GM12878 (cell line): ENCODE data around the gene OSM. TPM values are rescaled to one million over a fixed set of nuclear protein-coding genes. Genes with fewer than 3 reads are reported as not detected.

Source experiments
- JUND ChIP-seq: IDR thresholded peaks from 2 replicates; pipeline ENCODE4 v1.6.1; 2012; ENCODE audit warnings: low read depth, mild to moderate bottlenecking, low read length, improper control_type of control experiment, moderate library complexity
- KLF5 ChIP-seq: fragments of 450-650 bp; IDR thresholded peaks from 2 replicates; pipeline ENCODE4 v1.6.1; 2014; ENCODE audit warnings: mild to moderate bottlenecking; ENCODE audit not compliant: partially characterized antibody
- MTA3 ChIP-seq: IDR thresholded peaks from 2 replicates; pipeline ENCODE4 v1.6.1; 2012; ENCODE audit warnings: low read length, inconsistent platforms, borderline replicate concordance
- PAX8 ChIP-seq: fragments of 450-650 bp; IDR thresholded peaks from 2 replicates; pipeline ENCODE4 v1.6.1; 2017; ENCODE audit warnings: mild to moderate bottlenecking, moderate library complexity
- PML ChIP-seq: IDR thresholded peaks from 2 replicates; pipeline ENCODE4 v1.6.1; 2012; ENCODE audit warnings: low read length, inconsistent platforms
- ZBED1 ChIP-seq: IDR thresholded peaks from 2 replicates; pipeline ENCODE4 v1.6.1; 2016; ENCODE audit warnings: borderline replicate concordance
- ZNF274 ChIP-seq: IDR thresholded peaks from one replicate; pipeline ENCODE4 v1.8.0; 2011; ENCODE audit not compliant: insufficient read length, insufficient read depth
- polyA plus RNA-seq, 11 experiments: library from polyadenylated mRNA; depleted of rRNA in 4 of 11; unstranded in 6 of 11; stranded (reverse) in 5 of 11; fragments of >200 nt; fragmentation: Nextera tagmentation in 4 of 11; fragmentation: Illumina TruSeq in 1 of 11; extraction: Ambion mirVana in 4 of 11; extraction: Trizol in 1 of 11; gene quantifications; 1 replicate in 1 of 11; 2 replicates in 10 of 11; pipeline versions ENCODE4 v1.2.1 to v1.2.3, GENCODE V29; 2011 to 2016; ENCODE audit warnings: inconsistent platforms in 2 of 11, missing spikeins in 2 of 11, low read depth in 1 of 11
- total RNA-seq, 4 experiments: library from RNA; depleted of rRNA in 3 of 4; stranded (reverse); fragments of >200 nt in 3 of 4; fragmentation: Illumina TruSeq in 1 of 4; extraction: Trizol in 1 of 4; gene quantifications; 2 replicates each; pipeline versions ENCODE4 v1.2.1 to v1.2.3, GENCODE V29; 2013 to 2021
- TF ChIP-seq, protein P1 (sequence below): fragments of 450-650 bp; IDR thresholded peaks from 2 replicates; pipeline ENCODE4 v1.6.1; 2017; ENCODE audit warnings: mild to moderate bottlenecking
- TF ChIP-seq, protein P2 (sequence below): fragments of 450-650 bp; IDR thresholded peaks from 2 replicates; pipeline ENCODE4 v1.6.1; 2017; ENCODE audit warnings: mild to moderate bottlenecking, moderate library complexity

The OSM gene
- total and polyA plus RNA-seq, 10 of the 15 experiments (the other 5 are each of a cell fraction or from before 2014, with no cell fraction given) = 0.06 to 1.4 (median 0.59) TPM

DNA sequence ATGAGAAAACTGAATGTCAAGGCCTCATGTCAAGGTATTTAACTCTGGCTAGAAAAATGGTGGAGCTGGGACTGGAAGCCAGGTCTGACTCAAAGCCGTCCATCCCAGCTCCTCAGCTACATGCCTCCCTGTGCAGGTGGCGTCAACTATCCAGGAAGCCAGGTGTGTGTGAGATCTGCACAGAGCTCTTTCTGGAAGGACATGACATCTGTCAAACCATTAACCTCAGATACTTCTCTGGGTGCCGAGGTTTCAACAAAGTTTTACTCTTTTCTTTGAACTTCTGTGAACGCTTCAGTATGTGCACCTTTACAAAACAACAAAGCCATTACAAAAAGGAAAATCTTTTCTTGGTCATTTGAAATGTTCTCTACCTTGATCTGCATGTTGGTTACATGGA lies 29.7 kb upstream of the OSM start (continued):
- TF ChIP-seq, protein P1, sequence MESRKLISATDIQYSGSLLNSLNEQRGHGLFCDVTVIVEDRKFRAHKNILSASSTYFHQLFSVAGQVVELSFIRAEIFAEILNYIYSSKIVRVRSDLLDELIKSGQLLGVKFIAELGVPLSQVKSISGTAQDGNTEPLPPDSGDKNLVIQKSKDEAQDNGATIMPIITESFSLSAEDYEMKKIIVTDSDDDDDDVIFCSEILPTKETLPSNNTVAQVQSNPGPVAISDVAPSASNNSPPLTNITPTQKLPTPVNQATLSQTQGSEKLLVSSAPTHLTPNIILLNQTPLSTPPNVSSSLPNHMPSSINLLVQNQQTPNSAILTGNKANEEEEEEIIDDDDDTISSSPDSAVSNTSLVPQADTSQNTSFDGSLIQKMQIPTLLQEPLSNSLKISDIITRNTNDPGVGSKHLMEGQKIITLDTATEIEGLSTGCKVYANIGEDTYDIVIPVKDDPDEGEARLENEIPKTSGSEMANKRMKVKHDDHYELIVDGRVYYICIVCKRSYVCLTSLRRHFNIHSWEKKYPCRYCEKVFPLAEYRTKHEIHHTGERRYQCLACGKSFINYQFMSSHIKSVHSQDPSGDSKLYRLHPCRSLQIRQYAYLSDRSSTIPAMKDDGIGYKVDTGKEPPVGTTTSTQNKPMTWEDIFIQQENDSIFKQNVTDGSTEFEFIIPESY = no peak
- TF ChIP-seq PML (no peak), MTA3 (no peak), ZBED1 (no peak), ZNF274 (no peak), JUND (no peak), PAX8 (no peak), KLF5 (no peak)
- TF ChIP-seq, protein P2, sequence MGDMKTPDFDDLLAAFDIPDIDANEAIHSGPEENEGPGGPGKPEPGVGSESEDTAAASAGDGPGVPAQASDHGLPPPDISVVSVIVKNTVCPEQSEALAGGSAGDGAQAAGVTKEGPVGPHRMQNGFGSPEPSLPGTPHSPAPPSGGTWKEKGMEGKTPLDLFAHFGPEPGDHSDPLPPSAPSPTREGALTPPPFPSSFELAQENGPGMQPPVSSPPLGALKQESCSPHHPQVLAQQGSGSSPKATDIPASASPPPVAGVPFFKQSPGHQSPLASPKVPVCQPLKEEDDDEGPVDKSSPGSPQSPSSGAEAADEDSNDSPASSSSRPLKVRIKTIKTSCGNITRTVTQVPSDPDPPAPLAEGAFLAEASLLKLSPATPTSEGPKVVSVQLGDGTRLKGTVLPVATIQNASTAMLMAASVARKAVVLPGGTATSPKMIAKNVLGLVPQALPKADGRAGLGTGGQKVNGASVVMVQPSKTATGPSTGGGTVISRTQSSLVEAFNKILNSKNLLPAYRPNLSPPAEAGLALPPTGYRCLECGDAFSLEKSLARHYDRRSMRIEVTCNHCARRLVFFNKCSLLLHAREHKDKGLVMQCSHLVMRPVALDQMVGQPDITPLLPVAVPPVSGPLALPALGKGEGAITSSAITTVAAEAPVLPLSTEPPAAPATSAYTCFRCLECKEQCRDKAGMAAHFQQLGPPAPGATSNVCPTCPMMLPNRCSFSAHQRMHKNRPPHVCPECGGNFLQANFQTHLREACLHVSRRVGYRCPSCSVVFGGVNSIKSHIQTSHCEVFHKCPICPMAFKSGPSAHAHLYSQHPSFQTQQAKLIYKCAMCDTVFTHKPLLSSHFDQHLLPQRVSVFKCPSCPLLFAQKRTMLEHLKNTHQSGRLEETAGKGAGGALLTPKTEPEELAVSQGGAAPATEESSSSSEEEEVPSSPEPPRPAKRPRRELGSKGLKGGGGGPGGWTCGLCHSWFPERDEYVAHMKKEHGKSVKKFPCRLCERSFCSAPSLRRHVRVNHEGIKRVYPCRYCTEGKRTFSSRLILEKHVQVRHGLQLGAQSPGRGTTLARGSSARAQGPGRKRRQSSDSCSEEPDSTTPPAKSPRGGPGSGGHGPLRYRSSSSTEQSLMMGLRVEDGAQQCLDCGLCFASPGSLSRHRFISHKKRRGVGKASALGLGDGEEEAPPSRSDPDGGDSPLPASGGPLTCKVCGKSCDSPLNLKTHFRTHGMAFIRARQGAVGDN = no peak
